GM18526 (cell line): Measurements from ENCODE around the gene NME3.

ENCODE experiments used
- POLR2A ChIP-seq: IDR thresholded peaks from 3 replicates; pipeline ENCODE4 v1.6.1; 2011; ENCODE audit not compliant: insufficient read length; ENCODE audit errors: extremely low read depth

NME3 gene

DNA sequence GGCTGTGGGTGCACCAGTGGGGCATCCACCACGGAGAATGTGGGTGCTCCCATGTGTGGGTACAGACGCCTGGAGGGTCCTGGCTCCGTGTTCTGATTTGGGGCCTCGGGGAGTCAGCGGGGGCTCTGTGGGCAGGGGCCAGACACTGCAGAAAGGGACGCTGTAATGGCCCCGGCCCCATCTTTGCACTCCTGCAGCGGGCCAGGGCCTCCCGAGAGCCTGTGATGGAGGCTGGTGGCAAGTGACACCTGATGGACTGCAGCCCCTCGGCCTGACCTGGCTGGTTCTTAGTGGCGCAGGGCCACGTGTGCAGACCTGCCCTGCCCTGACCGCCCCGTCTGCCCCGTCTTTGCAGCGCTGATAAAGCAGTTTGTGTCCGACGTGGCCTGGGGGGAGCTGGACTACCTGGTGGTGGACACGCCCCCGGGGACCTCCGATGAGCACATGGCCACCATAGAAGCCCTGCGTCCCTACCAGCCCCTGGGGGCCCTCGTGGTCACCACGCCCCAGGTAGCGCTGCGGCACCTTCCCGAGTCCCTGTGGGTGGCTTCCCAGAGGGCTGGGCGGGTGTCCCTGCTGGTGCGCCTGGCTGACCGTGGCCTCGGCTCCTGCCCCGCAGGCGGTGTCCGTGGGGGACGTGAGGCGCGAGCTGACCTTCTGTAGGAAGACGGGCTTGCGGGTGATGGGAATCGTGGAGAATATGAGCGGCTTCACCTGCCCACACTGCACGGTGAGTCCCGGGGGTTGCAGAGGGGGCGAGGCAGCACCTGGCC, 16.2 kb upstream of the NME3 start:
- no peak for TF ChIP-seq POLR2A

DNA sequence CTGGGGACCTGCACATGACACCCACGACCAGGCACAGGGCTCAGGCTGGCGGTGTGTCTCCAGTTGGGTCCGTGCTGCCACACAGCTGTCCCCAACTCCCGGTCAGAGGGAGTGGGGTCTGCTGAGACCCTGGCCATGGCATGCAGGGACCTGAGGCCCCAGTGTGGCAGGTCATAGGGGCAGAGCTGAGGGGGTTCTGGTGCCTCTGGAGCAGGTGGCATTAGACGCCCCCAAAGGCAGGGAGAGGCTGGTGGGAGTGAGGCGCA, 15.6 kb upstream of the NME3 start:
- TF ChIP-seq POLR2A = no peak

- TF ChIP-seq POLR2A = no peak
These were observed 15.1 kb upstream of the NME3 start for GRCh38 chr16:1786242-1787055.

DNA sequence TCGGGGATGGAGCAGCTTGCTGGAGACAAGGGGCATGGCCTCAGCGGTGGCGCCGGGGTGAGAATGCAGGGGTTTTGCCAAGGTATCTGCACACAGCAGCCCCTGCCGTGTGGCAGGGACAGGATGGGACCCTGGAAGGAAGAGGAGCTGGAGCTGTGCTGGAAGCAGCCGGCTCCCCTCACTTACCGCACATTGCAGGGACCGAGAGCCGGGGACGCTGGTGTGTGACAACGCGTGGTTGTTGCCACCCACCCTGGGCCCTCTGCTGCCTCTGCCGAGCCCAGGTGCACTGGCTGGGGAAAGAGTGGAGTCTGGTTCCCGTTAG, 14.5 kb upstream of the NME3 start:
- no peak for TF ChIP-seq POLR2A

GRCh38 chr16:1784977-1785845, 13.9 kb upstream of the NME3 start:
- TF ChIP-seq POLR2A = no peak

DNA sequence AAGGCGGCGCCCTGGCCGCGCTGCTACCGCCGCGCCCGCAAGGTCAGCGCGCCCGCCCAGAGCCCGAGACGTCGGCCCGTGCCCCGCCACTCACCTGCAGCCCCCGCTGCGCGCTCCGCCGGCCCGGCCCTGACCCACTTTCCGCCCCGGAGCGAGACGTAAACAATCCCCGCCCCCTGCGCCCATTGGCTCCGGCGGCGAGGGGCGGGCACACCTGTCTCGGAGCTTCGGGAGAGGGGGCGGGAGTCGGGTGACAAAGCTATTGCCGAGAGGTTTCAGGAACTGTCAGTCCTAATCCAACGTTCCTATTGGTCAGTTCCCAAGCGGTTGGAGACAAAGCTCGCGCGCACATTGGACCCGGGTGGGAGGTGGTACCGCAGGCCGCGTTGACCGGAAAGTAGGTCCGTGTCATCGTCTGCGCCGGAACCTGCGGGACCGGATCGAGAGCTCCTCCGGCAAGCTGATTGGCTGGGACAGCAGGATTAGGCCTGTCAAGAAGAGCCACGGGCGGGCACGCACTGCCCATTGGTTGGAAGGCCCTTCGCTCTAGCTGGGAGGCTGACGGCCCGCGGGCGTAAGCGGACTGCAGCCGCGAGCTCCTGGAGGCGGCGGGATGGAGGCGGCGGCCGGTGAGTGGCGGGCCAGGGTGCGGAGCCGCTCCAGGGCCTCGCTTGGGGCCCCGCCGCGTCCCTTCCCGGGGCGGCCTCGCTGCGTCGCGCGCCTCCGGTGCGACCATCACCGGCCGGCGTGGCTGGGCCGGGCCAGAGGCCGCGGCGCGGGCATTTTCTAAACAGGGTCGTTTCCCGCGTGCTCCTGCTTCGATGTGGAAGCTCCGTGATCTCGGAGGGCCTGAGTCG, 11.3 kb upstream of the NME3 start, which contains the start of the genes NUBP2 and SPSB3:
NUBP2 (plus strand) TSS at position 553 of the 857 bp plus-strand sequence; CDS start at position 614, 61 bp downstream.
SPSB3 (minus strand) TSS at position 164 of the 857 bp plus-strand sequence. CDS start 1,088 bp downstream, outside the sequence.
- TF ChIP-seq POLR2A = peak; percentile 70

DNA sequence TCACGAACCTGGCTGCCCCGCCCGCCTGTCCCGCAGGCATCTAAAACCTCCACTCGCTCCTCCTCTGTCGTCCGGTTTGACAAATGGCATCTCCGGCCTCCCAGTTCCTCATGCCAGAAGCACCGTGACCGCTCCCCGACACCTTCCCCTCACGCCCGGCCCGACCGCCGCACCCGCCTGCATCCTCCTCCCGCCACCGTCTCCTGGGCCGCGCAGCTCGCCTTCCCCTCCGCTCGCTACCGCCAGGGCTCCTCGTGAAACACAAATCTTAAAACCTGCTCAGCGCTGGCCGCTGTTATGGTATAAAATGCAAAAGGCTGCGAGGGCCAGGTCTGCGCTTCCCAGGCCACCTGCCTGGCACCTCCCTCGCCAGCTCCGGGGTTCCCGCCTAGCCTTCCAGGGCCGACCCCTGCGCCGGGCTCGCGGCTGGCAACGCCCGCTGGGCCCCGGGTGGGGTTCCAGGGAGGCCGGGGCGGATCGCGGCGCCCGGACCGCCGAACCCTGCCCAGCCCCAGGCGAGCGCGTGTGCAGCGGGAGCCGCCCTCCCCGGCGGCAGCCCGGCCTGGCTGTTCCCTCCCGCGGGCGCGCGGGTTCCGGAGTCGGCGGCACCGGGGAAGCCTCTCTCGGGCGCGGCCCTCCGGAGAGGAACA, 10.5 kb upstream of the NME3 start:
- TF ChIP-seq POLR2A = no peak

GRCh38 chr16:1781254-1781653, 9.9 kb upstream of the NME3 start:
- TF ChIP-seq POLR2A = no peak

- no peak for TF ChIP-seq POLR2A
These were observed 9.3 kb upstream of the NME3 start for GRCh38 chr16:1780677-1781072.

- no peak for TF ChIP-seq POLR2A
These were observed 8.7 kb upstream of the NME3 start for GRCh38 chr16:1779741-1780676.

GRCh38 chr16:1779234-1779701, 7.9 kb upstream of the NME3 start:
- TF ChIP-seq POLR2A = no peak

- TF ChIP-seq POLR2A = no peak
These were observed 7.1 kb upstream of the NME3 start for GRCh38 chr16:1778200-1779179.
